Pancreas (tissue), 10 donors: ENCODE data around the gene UVRAG. TPM values are rescaled to one million over a fixed set of nuclear protein-coding genes. Genes with fewer than 3 reads are reported as not detected.

ENCODE experiments used
- ATAC-seq, 4 donors: fragments of 200-7000 bp; cut with Tn5 transposase; one replicate each; pipeline versions ENCODE4 v1.8.0 to v1.9.1; 2020; ENCODE audit warnings: mild to moderate bottlenecking in 4 of 4, moderate library complexity in 4 of 4
- DNase-seq, 6 donors: peaks; one replicate each; pipeline ENCODE4 v3.0.0-alpha.2; 2020
- FAIRE-seq: peaks from 2 replicates; lab custom pipeline; 2012; peaks lifted over from hg19 to GRCh38; lab: Jason Lieb, UNC
- H3K27ac ChIP-seq, 4 donors: fragments of 200-600 bp; sonication (generic); 1 replicate in 3 of 4; 2 replicates in 1 of 4; pipeline versions ENCODE4 v1.5.0 to v1.8.0; 2020
- H3K27me3 ChIP-seq, 4 donors: fragments of 200-600 bp; one replicate each; pipeline ENCODE4 v1.8.0; 2021
- H3K36me3 ChIP-seq, 3 donors: fragments of 200-600 bp; sonication (generic) in 1 of 3; one replicate each; pipeline versions ENCODE4 v1.5.0 to v1.8.0; 2020 to 2021
- H3K4me1 ChIP-seq, 3 donors: fragments of 200-600 bp; one replicate each; pipeline ENCODE4 v1.8.0; 2021
- H3K4me3 ChIP-seq, 4 donors: fragments of 200-600 bp; sonication (generic) in 2 of 4; one replicate each; pipeline versions ENCODE4 v1.5.0 to v1.8.0; 2020 to 2021
- H3K9me3 ChIP-seq, 4 donors: fragments of 200-600 bp; one replicate each; pipeline ENCODE4 v1.8.0; 2021
- CTCF ChIP-seq, 4 donors: fragments of 200-600 bp; sonication (generic) in 3 of 4; IDR thresholded peaks; one replicate each; pipeline versions ENCODE4 v1.5.0 to v1.8.0; 2021; ENCODE audit warnings: antibody characterized with exemption in 4 of 4
- whole genome bisulfite sequencing, 2 donors: extraction: QIAGEN DNeasy Blood & Tissue Kit; methylation state at CpG; one replicate each; pipeline ENCODE4 v1.1.7; 2013; 5-methylcytosine and 5-hydroxymethylcytosine counted together
- intact Hi-C, 3 donors: fragments of 100-400 bp; cut with DNase I; formaldehyde crosslinking; loops; one replicate each; pipeline versions ENCODE4 v1.11.1 to v1.14.2; 2022
- polyA plus RNA-seq, 2 donors: library from polyadenylated mRNA; stranded (reverse); fragments of 200-250 nt; gene quantifications; one replicate each; pipeline ENCODE4 v1.2.3, GENCODE V29; 2013
- total RNA-seq, 6 donors: library from RNA; stranded (reverse); fragmentation: NEBNext Ultra II Directional in 4 of 6; extraction: Animal tissue kit (Norgen Biotek cat#: 25700) in 4 of 6; gene quantifications; one replicate each; pipeline versions ENCODE4 v1.2.1 to v1.2.4, GENCODE V29; 2021 to 2023
- donor health status: healthy with polysubstance abuse.
- donor health status: DM: no; HTN: no; CAD: no; lungs with moderate emphysema.
- donor health status: DM: no; HTN: no; CAD: no.
- donor health status: control.
- donor health status: control.
- donor health status: Bipolar disorder and iron deficiency.
- donor health status: DM: yes; HTN: yes; CAD: no.
- donor health status: DM: no; HTN: no; CAD: no.
- donor health status: DM: no; HTN: no; CAD: no.
- donor health status: DM: yes; HTN: yes; CAD: no.

UVRAG gene
- total and polyA plus RNA-seq, 8 donors, result 3.3 to 17.2 (median 7.6) TPM

- DNase-seq, result no peak
- FAIRE-seq, result no peak
Observed at GRCh38 chr11:76186776-76187279, 371.8 kb downstream of the UVRAG start.

GRCh38 chr11:76188873-76189272, 373.9 kb downstream of the UVRAG start:
- Histone ChIP-seq H3K4me1 (no peaks in the 10 kb centered on the region), H3K27ac (no peak overlapping the region), H3K36me3 (no peaks in the 10 kb centered on the region), H3K4me3 (no peak overlapping the region), H3K9me3 (no peaks in the 10 kb centered on the region), H3K27me3 (no peaks in the 10 kb centered on the region)
- no peak for DNase-seq
- no peak for TF ChIP-seq CTCF (IDR thresholded peaks at IDR 0.05)
- no peak for FAIRE-seq
- 79 to 96% methylated on average over 4 of the region's 4 CpGs for WGBS, 2 donors
- intact Hi-C loops, result no loop called here
- ATAC-seq, result no peak

More at GRCh38 chr11:76186776-76187279, 371.8 kb downstream of the UVRAG start:
- intact Hi-C loops, result no loop called here
- TF ChIP-seq CTCF (IDR thresholded peaks at IDR 0.05), result no peak
- Histone ChIP-seq H3K27me3 (no peaks in the 10 kb centered on the region), H3K9me3 (no peaks in the 10 kb centered on the region), H3K27ac (no peak overlapping the region), H3K36me3 (no peaks in the 10 kb centered on the region), H3K4me3 (no peak overlapping the region), H3K4me1 (no peaks in the 10 kb centered on the region)
- ATAC-seq, result peak in 3 of 4 donors; percentile 61 to 81 (median 70)
- WGBS, 2 donors, result 80 to 82% methylated on average over 21 of the region's 21 CpGs

- no peak for DNase-seq
- no peaks in the 10 kb centered on the region for H3K4me1 ChIP-seq
Observed at GRCh38 chr11:76189682-76190081, 374.7 kb downstream of the UVRAG start.

GRCh38 chr11:76190376-76190775, 375.4 kb downstream of the UVRAG start:
- Histone ChIP-seq H3K4me1 (no peaks in the 10 kb centered on the region), H3K36me3 (no peaks in the 10 kb centered on the region), H3K27ac (no peak overlapping the region), H3K4me3 (no peak overlapping the region), H3K27me3 (no peaks in the 10 kb centered on the region), H3K9me3 (no peaks in the 10 kb centered on the region)
- FAIRE-seq (no peak), ATAC-seq (no peak), DNase-seq (no peak)
- TF ChIP-seq CTCF (IDR thresholded peaks at IDR 0.05), result no peak
- 60 to 76% methylated on average over 7 of the region's 7 CpGs for WGBS, 2 donors
- intact Hi-C loops, result no loop called here

More at GRCh38 chr11:76189682-76190081, 374.7 kb downstream of the UVRAG start:
- no peak overlapping the region for H3K4me3 ChIP-seq
- intact Hi-C loops, result no loop called here
- no peak for TF ChIP-seq CTCF (IDR thresholded peaks at IDR 0.05)
- no peak for FAIRE-seq
- ATAC-seq, result no peak
- no peaks in the 10 kb centered on the region for H3K27me3 ChIP-seq
- H3K9me3 ChIP-seq, result no peaks in the 10 kb centered on the region
- no peak overlapping the region for H3K27ac ChIP-seq
- WGBS, 2 donors, result 82 to 84% methylated on average over 6 of the region's 6 CpGs
- no peaks in the 10 kb centered on the region for H3K36me3 ChIP-seq

Other genes starting within 250 kb of the UVRAG start
- gene MAP6, start 146.2 kb upstream of the UVRAG start, total RNA-seq, result 1 to 10 TPM in 5 of 6 donors, under 1 TPM in 1; 0.88 to 3.2 (median 2.0) TPM
- 10 to 100 TPM in 1 of 2 donors, 1 to 10 TPM in 1; 4.2 to 17.4 TPM for gene MAP6, start 146.2 kb upstream of the UVRAG start, polyA plus RNA-seq
- gene MOGAT2, start 97.4 kb upstream of the UVRAG start, total RNA-seq, result under 1 TPM in 1 of 6 donors, not detected in 5; 0.09 TPM
- gene MOGAT2, start 97.4 kb upstream of the UVRAG start, polyA plus RNA-seq, result under 1 TPM; 0.08 to 0.09 TPM
- 10 to 100 TPM in 2 of 6 donors, 1 to 10 TPM in 1, under 1 TPM in 3; 0.56 to 15.7 (median 1.2) TPM for gene DGAT2, start 46.4 kb upstream of the UVRAG start, total RNA-seq
- gene DGAT2, start 46.4 kb upstream of the UVRAG start, polyA plus RNA-seq, result 1 to 10 TPM; 3.0 to 4.0 TPM